Cardiac fibroblast (primary cell): ENCODE results near the gene PRMT3.
A peak's percentile ranks its signal among the peaks of the same experiment; 100 is the strongest.

Experiments
- DNase-seq, 2 donors: peaks; one replicate each; pipeline versions ENCODE4 v3.0.0 to v3.0.0-alpha.2; 2010; ENCODE audit warnings: low read depth in 2 of 2
- H3K4me3 ChIP-seq, 2 donors: replicated peaks in 1 of 2; 1 replicate in 1 of 2; 2 replicates in 1 of 2; pipeline ENCODE4 v1.5.1; 2011; ENCODE audit warnings: low read depth in 2 of 2, low read length in 2 of 2, mild to moderate bottlenecking in 2 of 2, moderate library complexity in 1 of 2
- CTCF ChIP-seq: IDR thresholded peaks from one replicate; pipeline ENCODE4 v1.5.1; 2011; ENCODE audit warnings: low read depth, mild to moderate bottlenecking, low read length, inconsistent platforms

Gene PRMT3

GRCh38 chr11:20367313-20367948 is 20.1 kb upstream of the PRMT3 start:
- DNase-seq = peak; percentile 80 to 91
- no peak for TF ChIP-seq CTCF
- H3K4me3 ChIP-seq = no peak overlapping the region

- peak; percentile 18 to 26 for DNase-seq
- no peak for TF ChIP-seq CTCF
- H3K4me3 ChIP-seq = no peak overlapping the region
Measured at GRCh38 chr11:20368438-20368837, 19.1 kb upstream of the PRMT3 start.

GRCh38 chr11:20369826-20370225 is 17.7 kb upstream of the PRMT3 start:
- DNase-seq = no peak
- no peak for TF ChIP-seq CTCF
- no peak overlapping the region for H3K4me3 ChIP-seq

- no peak overlapping the region for H3K4me3 ChIP-seq
- no peak for TF ChIP-seq CTCF
Measured at GRCh38 chr11:20372081-20372626, 15.4 kb upstream of the PRMT3 start.

GRCh38 chr11:20373147-20373546 is 14.4 kb upstream of the PRMT3 start:
- no peak for DNase-seq
- H3K4me3 ChIP-seq = no peak overlapping the region
- TF ChIP-seq CTCF = no peak

More at GRCh38 chr11:20372081-20372626, 15.4 kb upstream of the PRMT3 start:
- DNase-seq = no peak

- no peak for DNase-seq
- no peak for TF ChIP-seq CTCF
- no peak overlapping the region for H3K4me3 ChIP-seq
Measured at GRCh38 chr11:20373568-20374209, 13.8 kb upstream of the PRMT3 start.
